HG03103 (cell line): ENCODE measurements around the gene ALS2.
"Not testable (repeated sequence)": the region's sequence is repeated elsewhere in the genome, so short reads cannot be mapped to it uniquely, and the experiment has no call there.

Experiments used
- ATAC-seq: cut with Tn5 transposase; IDR thresholded peaks from one replicate; pipeline ENCODE4 v1.9.1; 2021; ENCODE audit warnings: low read depth; ENCODE audit not compliant: unreplicated experiment

ALS2 gene

DNA sequence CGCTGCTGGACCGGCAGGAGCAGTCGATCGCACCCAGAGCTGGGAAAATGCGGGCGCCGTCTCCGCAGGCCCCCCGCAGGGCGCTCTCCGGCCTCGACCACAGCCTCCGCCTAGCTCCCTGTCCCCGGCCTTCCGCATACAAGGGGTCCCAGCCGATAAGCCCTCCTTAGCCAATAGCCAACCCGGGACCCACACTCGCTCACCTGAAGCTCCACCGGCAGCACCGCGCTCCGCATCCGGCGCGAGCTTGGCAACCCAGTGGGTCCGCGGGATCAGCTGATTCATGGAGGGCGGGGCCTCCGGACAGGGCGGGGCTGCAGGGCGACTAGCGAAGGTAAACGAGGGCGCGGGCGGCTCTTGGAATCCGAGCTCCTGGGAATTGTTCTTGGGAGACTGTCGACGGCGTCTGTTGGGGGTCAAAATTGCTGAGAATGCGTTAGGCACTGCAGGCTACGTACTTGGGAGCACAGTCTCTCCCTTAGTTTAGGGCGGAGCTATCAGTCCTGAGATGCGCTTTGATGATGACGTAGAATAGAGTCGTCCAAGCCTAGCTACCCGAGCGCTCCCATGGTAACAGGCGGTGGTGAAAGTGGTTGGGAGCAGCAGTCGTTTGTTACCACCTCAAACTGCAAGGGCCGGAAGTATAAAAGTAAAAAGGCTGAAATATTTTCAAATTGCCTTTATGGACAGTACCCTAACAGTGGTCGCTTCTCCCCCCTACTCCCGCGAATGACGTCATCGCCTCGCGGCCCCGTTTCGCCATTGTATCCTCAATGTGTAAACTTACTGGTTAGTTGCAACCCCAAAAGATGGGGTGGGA lies at the start of gene ALS2:
Gene ALS2 (minus strand): TSS at position 260 of the 820 bp plus-strand sequence. CDS start 12,048 bp downstream, outside the sequence.
- peak; percentile 92 for ATAC-seq

GRCh38 chr2:201828220-201828619 lies 47.5 kb upstream of the ALS2 start:
- ATAC-seq = no peak

DNA sequence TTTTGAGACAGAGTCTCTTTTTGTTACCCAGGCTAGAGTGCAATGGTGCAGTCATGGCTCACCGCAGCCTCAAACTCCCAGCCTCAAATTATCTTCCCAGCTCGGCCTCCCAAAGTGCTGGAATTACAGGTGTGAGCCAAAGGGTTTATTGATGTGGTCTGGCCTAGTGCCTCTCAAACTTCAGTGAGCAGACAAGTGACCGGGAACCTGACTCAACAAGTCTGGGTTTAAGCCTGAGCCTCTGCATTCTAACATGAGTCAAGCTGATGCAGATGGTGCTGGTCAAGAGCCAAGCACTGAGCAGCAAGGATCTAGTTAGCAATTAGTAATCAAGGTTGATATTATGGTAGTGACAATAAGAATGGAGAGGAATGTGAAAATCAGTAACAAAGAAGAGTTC lies 46.9 kb upstream of the ALS2 start:
- no peak for ATAC-seq

- ATAC-seq = no peak
These were observed 43.5 kb upstream of the ALS2 start for GRCh38 chr2:201824212-201824611.

- no peak for ATAC-seq
These were observed 40.3 kb upstream of the ALS2 start for GRCh38 chr2:201821080-201821479.

GRCh38 chr2:201820383-201821007 lies 39.8 kb upstream of the ALS2 start:
- no peak for ATAC-seq

DNA sequence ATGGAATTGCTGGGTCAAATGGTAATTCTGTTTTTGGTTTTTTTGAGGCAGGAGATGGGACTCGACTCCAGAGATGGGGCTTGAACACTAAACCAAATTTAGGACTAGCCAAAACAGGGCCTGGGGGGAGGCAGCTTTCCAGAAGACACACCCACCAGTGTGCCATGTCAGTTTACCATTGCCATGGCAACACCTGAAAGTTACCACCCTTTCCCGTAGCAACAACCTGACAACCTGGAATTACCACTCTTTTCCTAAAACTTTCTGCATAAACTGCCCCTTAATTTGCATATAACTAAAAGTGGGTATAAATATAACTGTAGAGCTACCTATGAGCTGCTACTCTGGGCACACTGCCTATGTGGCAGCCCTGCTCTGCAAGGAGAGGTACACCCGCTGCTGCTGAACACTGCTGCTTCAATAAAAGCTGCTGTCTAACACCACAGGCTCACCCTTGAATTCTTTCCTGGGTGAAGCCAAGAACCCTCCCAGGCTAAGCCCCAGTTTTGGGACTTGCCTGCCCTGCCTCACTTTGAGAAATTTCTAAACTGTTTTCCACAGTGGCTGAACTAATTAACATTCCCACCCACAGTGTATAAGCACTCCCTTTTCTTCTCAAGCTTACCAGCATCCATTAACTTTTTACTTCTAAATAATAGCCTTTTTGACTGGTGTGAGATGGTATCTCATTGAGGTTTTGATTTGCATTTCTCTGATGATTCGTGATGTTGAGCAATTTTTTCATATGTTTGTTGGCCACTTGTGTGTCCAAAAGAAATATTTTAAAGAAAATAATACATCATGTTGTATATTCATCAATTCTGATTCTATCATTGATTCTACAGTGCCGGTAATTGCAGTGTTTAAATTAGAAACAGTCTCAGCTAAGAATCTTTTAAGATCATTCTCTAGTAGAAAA lies 36.2 kb upstream of the ALS2 start:
- no peak for ATAC-seq

GRCh38 chr2:201813996-201814760 lies 33.4 kb upstream of the ALS2 start:
- ATAC-seq = no peak

- not testable (repeated sequence) for ATAC-seq
These were observed 29.9 kb upstream of the ALS2 start for GRCh38 chr2:201810604-201811003.

DNA sequence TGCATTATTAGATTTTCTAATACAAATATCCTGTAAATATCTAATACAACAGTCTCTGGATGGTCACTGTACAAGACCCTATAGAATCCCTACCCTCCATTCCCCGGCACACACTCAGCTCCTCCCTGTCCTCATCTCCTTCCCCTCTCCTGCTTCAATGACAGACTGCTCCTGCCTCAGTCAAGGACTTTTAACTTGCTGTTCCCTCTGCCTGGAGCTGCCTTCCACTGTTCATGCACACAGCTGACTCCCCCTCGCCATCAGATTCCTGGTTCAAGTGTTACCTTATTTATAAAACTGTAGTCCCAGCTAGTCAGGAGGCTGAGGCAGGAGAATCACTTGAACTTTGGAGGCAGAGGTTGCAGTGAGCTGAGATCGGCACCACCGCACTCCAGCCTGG lies 28.9 kb upstream of the ALS2 start:
- ATAC-seq = no peak

DNA sequence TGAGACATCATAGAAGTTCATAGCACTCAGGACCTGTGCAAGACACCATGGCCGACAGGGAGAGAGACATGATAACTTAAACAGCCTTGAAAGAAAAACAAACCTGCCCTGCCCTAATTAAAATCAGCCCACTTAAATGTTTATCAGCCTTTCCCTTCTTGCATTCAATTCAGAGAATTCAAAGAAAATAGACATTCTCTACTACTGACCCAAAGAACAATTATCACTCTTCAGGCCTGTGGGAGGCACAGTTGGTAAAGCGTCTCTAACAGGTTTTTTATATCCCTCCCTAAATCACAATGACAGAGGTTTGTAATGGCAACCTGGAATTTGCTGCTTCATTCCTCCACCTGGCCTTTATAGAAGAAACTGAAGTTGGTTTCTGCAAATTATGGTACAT lies 27.3 kb upstream of the ALS2 start:
- ATAC-seq = no peak

DNA sequence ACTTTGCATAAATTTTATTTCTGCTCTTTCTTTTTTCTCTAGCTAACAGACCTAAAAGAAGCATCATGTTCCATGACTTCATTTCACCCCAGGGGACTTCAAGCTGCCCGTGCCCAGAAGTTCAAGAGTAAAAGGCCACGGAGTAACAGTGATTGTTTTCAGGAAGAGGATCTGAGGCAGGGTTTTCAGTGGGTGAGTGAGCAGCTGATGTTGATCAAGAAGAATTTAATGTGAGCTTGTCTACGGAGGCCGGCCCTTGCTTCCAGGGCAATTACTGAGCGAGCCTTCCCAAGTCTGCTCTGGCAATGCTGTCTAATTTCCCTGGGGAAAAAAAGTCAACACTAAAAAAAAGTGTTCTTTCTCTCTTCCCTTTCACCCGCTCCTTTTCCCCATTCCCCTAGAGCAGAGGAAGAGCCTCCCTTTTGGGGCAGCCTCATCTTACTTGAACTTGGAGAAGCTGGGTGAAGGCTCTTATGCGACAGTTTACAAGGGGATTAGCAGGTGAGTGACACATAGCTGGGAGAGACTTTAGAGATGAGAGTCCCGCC lies 26.8 kb upstream of the ALS2 start:
- ATAC-seq = no peak

- ATAC-seq = no peak
These were observed 25.9 kb upstream of the ALS2 start, which contains the start of gene CDK15 for GRCh38 chr2:201806442-201807170. TSS of gene CDK15 (plus strand) at chr2:201806537. CDS start at chr2:201806665, 128 bp downstream.

- not testable (repeated sequence) for ATAC-seq
These were observed 18.2 kb upstream of the ALS2 start for GRCh38 chr2:201798914-201799285.

- no peak for ATAC-seq
These were observed 17.6 kb upstream of the ALS2 start for GRCh38 chr2:201798252-201798913.

GRCh38 chr2:201797175-201797840 lies 16.6 kb upstream of the ALS2 start:
- no peak for ATAC-seq

GRCh38 chr2:201796478-201796865 lies 15.7 kb upstream of the ALS2 start:
- ATAC-seq = no peak
